Nucleus accumbens (tissue), 56 donors: ENCODE data around the gene AQP9.

Experiments
- DNase-seq, 56 donors: peaks; one replicate each; lab custom pipeline; 2025; lab: John Stamatoyannopoulos, UW

The AQP9 gene

DNA sequence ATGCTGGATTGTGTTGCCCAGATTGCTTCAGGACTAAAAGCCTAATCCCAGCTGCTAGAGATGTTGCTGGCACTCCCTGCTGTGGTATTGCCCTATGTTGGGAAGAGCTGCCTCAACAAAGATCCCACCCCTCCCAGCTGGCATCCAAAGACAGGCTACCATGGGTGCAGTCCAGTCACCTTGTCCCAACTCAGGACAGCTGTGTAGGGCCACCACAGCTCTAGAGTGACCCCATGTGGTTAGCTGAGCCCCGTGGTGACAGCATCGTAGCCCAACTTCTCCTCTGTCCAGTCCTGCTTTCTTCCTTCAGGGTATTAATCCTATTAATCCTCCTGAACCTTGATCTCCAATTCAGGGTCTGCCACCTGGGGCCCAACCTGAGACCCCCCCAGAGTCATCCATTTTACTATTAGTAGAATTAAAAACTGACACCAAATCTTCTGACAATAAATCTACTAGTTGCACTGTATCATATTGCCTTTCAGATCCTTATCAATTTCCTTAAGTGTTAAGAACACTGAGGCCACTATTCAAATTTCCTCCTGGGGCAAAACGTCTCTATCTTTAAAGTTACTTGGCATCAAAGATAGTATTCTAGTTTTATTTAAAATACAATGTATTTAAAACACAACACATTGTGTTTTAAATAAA lies 83.5 kb downstream of the AQP9 start:
- DNase-seq, result peak in 3 of 56 donors; percentile 4 to 15 (median 7)

DNA sequence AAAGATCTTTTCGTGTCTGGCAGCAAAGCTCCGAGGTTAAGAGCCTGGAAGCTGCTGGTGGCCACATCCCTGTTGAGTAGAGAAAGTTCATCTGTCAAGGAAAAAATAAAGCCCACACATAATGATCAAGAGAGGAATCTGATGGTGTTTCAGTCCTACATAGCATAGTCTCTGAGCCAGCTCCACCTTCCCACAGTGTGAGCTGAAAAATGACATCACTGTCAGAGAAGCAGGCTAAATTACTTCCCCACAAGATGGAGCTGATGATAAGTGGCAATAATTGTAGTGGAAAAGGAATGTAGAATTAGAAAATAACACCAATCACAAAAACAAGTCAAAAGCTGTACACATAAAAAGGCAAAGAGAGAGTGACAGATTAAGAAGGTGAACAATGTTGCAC lies 84.5 kb downstream of the AQP9 start:
- DNase-seq, result no peak

GRCh38 chr15:58223432-58223831 lies 85.3 kb downstream of the AQP9 start:
- DNase-seq, result no peak

- peak in 21 of 56 donors; percentile 4 to 63 (median 20) for DNase-seq
Observed at GRCh38 chr15:58224068-58224467, 85.9 kb downstream of the AQP9 start.

- DNase-seq, result peak in 43 of 56 donors; percentile 4 to 82 (median 44)
Observed at GRCh38 chr15:58227706-58228543, 89.7 kb downstream of the AQP9 start.

DNA sequence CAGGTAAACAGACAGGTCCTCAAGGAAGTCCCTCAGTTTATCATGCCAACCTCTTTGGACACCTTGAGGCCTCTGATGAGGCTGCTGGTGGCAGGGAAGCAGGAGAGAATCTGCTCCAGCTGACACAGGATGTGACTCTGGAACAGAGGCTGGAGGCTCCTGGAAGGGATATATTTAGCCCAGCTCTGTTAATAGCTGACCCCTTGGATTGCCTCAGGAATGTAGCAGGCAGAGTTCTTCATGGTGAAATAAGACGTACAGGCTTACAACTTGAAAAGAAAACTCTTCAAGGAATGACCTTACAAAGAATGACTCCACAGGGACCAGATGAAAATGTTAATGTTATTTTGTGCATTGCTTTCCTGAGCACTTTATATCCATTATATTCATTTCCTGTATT lies 90.5 kb downstream of the AQP9 start:
- DNase-seq, result peak in 1 of 56 donors; percentile 12

DNA sequence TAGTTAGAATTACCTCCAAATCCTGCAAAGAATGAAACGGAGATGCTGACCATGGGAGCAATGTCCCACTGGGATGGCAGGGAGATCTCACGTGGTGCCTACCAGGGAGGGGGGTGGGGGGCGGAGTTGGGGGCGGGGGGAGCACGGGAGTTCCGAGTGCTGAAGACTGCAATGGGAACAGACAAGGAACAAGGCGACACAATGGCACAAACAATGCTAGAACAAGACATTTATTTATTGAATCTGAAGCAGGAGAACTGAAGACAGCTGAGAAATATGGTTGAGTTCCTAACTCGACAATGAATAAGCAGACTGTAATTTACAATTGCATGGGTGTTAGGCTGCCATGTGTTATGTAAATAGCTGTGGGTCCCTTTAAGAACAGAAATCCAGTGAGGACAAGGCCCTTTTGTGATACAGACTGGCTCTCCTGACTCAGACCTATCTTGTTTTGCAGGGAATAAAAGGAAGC lies 91.2 kb downstream of the AQP9 start:
- DNase-seq, result peak in 40 of 56 donors; percentile 11 to 78 (median 48)

DNA sequence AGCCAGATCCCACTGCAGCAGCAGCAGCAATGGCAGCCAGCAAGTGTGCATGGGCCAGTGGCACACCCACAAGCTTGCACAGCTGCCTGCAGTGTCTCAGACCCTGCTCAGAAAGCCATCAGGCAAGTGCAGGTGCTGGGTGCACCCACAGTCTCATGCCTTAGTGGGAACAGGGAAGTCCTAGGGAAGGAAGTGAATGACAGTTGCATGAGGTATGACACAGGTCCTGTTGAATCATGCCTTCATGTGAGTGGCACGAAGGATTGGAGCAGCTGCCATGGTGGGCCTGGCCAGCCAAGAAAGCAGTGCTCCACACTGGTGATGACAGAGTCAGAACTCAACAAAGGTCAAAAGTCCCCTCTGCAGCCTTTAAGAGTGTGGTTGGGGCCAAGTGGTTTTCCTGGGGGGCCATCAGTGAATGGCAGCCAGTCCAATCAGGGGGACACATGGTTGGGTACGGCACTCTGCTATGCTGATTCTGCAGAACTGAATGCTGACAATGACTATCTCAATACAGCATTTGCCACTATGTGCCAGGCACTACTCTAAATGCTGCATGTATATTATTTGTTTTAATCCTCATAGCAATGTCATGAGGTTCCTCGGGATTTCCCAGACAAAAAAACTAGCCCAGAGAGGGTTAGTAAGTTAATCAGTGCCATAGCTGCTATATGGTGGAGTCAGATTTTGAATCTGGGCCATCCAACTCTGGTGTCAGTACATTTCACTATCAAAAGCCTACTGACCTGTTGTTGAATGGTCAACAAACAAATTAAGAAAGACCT lies 94.3 kb downstream of the AQP9 start:
- no peak for DNase-seq

DNA sequence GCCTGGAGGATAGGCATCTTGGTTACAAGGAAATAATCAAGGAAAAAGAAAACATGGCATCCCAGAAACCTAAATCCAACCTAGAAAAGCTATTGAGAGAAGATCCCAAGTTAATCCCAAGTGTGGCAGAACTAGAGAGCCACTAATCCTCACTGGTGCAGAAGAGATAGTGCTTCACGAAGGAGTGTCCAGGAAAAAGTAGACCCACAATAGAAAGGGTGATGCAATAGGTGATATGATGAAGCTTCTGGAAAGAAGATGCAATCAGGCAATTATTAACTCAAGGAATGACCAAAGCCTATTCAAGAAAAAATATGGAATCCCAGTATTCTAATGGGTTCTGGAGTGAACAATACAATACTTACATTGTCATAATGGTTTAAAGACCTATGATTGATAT lies 95.2 kb downstream of the AQP9 start:
- DNase-seq, result no peak
